ENCODE results near the gene WFIKKN2. TPM values are rescaled to one million over a fixed set of nuclear protein-coding genes. Genes with fewer than 3 reads are reported as not detected.
A peak's percentile ranks its signal among the peaks of the same experiment; 100 is the strongest.

The WFIKKN2 gene
- total RNA-seq, 1 experiment from 2014 or later, result 0.11 TPM

- Mint-ChIP-seq H3K4me1 (peaks cover 30% of the 10 kb centered on the region), H3K4me3 (peak overlapping the region; percentile 96), H3K36me3 (peaks cover 11% of the 10 kb centered on the region), H3K27ac (peak overlapping the region; percentile 96), H3K9me3 (no peaks in the 10 kb centered on the region), H3K27me3 (ENCODE audit: low read depth) (no peaks in the 10 kb centered on the region)
- CTCF ChIA-PET, result interaction anchor here (1.5 to 6.0 kb wide), 11 partner anchors 13 to 89 kb away, joined by 4 to 75 read pairs (median 13); no protein-coding TSS in a partner anchor
- ATAC-seq, result peak; percentile 4
- peak; percentile 73 for DNase-seq (ENCODE audit: low spot score)
- POLR2A ChIA-PET, result interaction anchor here (0.5 to 3.3 kb wide), 26 partner anchors 10 to 315 kb away, joined by 3 to 47 read pairs (median 6); no protein-coding TSS in a partner anchor
- TF ChIP-seq ZBTB43 (CRISPR knock-in tag; IDR thresholded peaks at IDR 0.05) (peak; percentile 33; the same call in 1 of the 2 replicates), ATF3 (CRISPR knock-in tag; conservative IDR thresholded peaks at IDR 0.05) (no peak), NR2C2 (CRISPR knock-in tag; IDR thresholded peaks at IDR 0.05) (no peak), E2F1 (CRISPR knock-in tag; IDR thresholded peaks at IDR 0.05) (0 out of 2 replicates have a peak, but pooled peaks have one; percentile 47)
Measured at GRCh38 chr17:50865060-50865867, 29.9 kb downstream of the WFIKKN2 start.

- POLR2A ChIA-PET, result interaction anchor here (0.5 to 3.3 kb wide), 30 partner anchors 10 to 316 kb away, joined by 3 to 47 read pairs (median 6); partner anchors contain the start of gene SPAG9
- ATAC-seq, result peak; percentile 0; the same call in 1 of the 2 replicates
Measured at GRCh38 chr17:50865868-50866260, 30.5 kb downstream of the WFIKKN2 start.

GRCh38 chr17:50866261-50866949, 31.0 kb downstream of the WFIKKN2 start, which contains the start of gene TOB1:
Gene TOB1, minus strand, starts transcription at chr17:50866354. Its CDS starts 2,337 bp downstream, at chr17:50864017.
- Mint-ChIP-seq H3K27ac (peak within 1 kb of the TSS; percentile 100), H3K4me3 (peak within 1 kb of the TSS; percentile 96), H3K9me3 (no peaks in the 10 kb centered on the region), H3K27me3 (ENCODE audit: low read depth) (no peaks in the 10 kb centered on the region), H3K4me1 (peaks cover 30% of the 10 kb centered on the region), H3K36me3 (peaks cover 11% of the 10 kb centered on the region)
- DNase-seq (ENCODE audit: low spot score) (peak; percentile 97), ATAC-seq (peak; percentile 78)
- POLR2A ChIA-PET, result interaction anchor here (0.6 to 3.3 kb wide), 39 partner anchors 10 to 362 kb away, joined by 3 to 47 read pairs (median 5); partner anchors contain the start of genes CACNA1G and SPAG9
- CTCF ChIA-PET, result interaction anchor here (0.5 to 6.0 kb wide), 16 partner anchors 14 to 240 kb away, joined by 3 to 75 read pairs (median 7); no protein-coding TSS in a partner anchor
- TF ChIP-seq ZNF121 (CRISPR knock-in tag; IDR thresholded peaks at IDR 0.05) (no peak), ZNF416 (CRISPR knock-in tag; IDR thresholded peaks at IDR 0.05) (peak; percentile 87; the same call in 1 of the 2 replicates), ZNF532 (CRISPR knock-in tag; IDR thresholded peaks at IDR 0.05; ENCODE audit: borderline replicate concordance) (no peak), ZBTB43 (CRISPR knock-in tag; IDR thresholded peaks at IDR 0.05) (no peak), HMGXB4 (CRISPR knock-in tag; IDR thresholded peaks at IDR 0.05) (peak; percentile 59; the same call in 1 of the 2 replicates), RELA (CRISPR knock-in tag; IDR thresholded peaks at IDR 0.05; ENCODE audit: borderline replicate concordance) (peak; percentile 39; the same call in 1 of the 2 replicates), JUN (CRISPR knock-in tag; IDR thresholded peaks at IDR 0.05) (peak; percentile 13; the same call in 1 of the 2 replicates), SOX15 (CRISPR knock-in tag; IDR thresholded peaks at IDR 0.05) (no peak), FOXJ3 (CRISPR knock-in tag; IDR thresholded peaks at IDR 0.05; ENCODE audit: borderline replicate concordance) (no peak), MXD4 (CRISPR knock-in tag; IDR thresholded peaks at IDR 0.05; ENCODE audit: borderline replicate concordance) (no peak)

More at GRCh38 chr17:50865868-50866260, 30.5 kb downstream of the WFIKKN2 start:
- H3K9me3 Mint-ChIP-seq, result no peaks in the 10 kb centered on the region
- no peak for DNase-seq (ENCODE audit: low spot score)
- H3K4me3 Mint-ChIP-seq, result peak overlapping the region; percentile 96
- no peaks in the 10 kb centered on the region for H3K27me3 Mint-ChIP-seq (ENCODE audit: low read depth)
- CTCF ChIA-PET, result interaction anchor here (0.6 to 6.0 kb wide), 13 partner anchors 13 to 88 kb away, joined by 3 to 75 read pairs (median 7); no protein-coding TSS in a partner anchor
- peaks cover 11% of the 10 kb centered on the region for H3K36me3 Mint-ChIP-seq
- 0 out of 2 replicates have a peak, but pooled peaks have one; percentile 12 for TF ChIP-seq ZNF317 (CRISPR knock-in tag; IDR thresholded peaks at IDR 0.05; ENCODE audit: borderline replicate concordance, low read depth)
- TF ChIP-seq IRF2 (CRISPR knock-in tag; IDR thresholded peaks at IDR 0.05; ENCODE audit: borderline replicate concordance, low read depth), result no peak
- no peak for TF ChIP-seq KAT7 (CRISPR knock-in tag; IDR thresholded peaks at IDR 0.05; ENCODE audit: borderline replicate concordance)
- 0 out of 2 replicates have a peak, but pooled peaks have one; percentile 13 for TF ChIP-seq FOXP1 (CRISPR knock-in tag; IDR thresholded peaks at IDR 0.05; ENCODE audit: borderline replicate concordance)
- TF ChIP-seq CBFB (CRISPR knock-in tag; IDR thresholded peaks at IDR 0.05; ENCODE audit: low read depth), result 0 out of 2 replicates have a peak, but pooled peaks have one; percentile 4
- no peak for TF ChIP-seq NFATC4 (CRISPR knock-in tag; IDR thresholded peaks at IDR 0.05)
- no peak overlapping the region for H3K27ac Mint-ChIP-seq
- H3K4me1 Mint-ChIP-seq, result peaks cover 30% of the 10 kb centered on the region
